ENCODE results near the gene ORM2. TPM values are rescaled to one million over a fixed set of nuclear protein-coding genes. Genes with fewer than 3 reads are reported as not detected.

Gene ORM2
- total and polyA plus RNA-seq, 2 of the 8 experiments (the other 6 are each of a cell fraction or from before 2014, with no cell fraction given), result 1.3 TPM; not detected in 1

- H3K56ac ChIP-seq (replicated peaks; ENCODE audit: insufficient read length, low read depth, low read length), result no peak overlapping the region
- H3K79me1 ChIP-seq (ENCODE audit: low read depth, low read length), result no peaks in the 10 kb centered on the region
- H3K9me3 ChIP-seq (ENCODE audit: insufficient read depth in 2 of 2, low read depth in 1 of 2, low read length in 1 of 2), result peaks cover 0 to 10% of the 10 kb centered on the region in 2 experiments; a peak in 2 of 4 replicates
- H4K20me1 ChIP-seq (replicated peaks in 1 of 2; ENCODE audit: control insufficient read depth in 1 of 2, insufficient read depth in 2 of 2, low read length in 2 of 2), result peaks cover 0 to 5% of the 10 kb centered on the region in 2 experiments
- H3K14ac ChIP-seq (ENCODE audit: insufficient read length), result no peak overlapping the region
- H2BK20ac ChIP-seq (ENCODE audit: low read length), result no peak overlapping the region
- no peak overlapping the region for H3K23ac ChIP-seq (ENCODE audit: insufficient read length)
- H3K4me1 ChIP-seq (replicated peaks in 1 of 4; ENCODE audit: control insufficient read depth in 3 of 4, insufficient read depth in 4 of 4, low read length in 3 of 4), result no peaks in the 10 kb centered on the region
- CTCF ChIA-PET (ENCODE audit: partially characterized antibody), result interaction anchor here (1.4 to 2.0 kb wide), 3 partner anchors 57 to 213 kb away, joined by 3 to 10 read pairs (median 7); no protein-coding TSS in a partner anchor
- no peak overlapping the region for H2AFZ ChIP-seq (ENCODE audit: low read length)
- H3K27me3 ChIP-seq (replicated peaks in 1 of 4; ENCODE audit: control insufficient read depth in 3 of 4, extremely low read depth in 1 of 4, insufficient read depth in 3 of 4, low read length in 3 of 4), result no peaks in the 10 kb centered on the region
- H2BK12ac ChIP-seq (ENCODE audit: low read depth, low read length), result no peak overlapping the region
- H2BK5ac ChIP-seq (ENCODE audit: low read depth, low read length), result no peak overlapping the region
- no peak overlapping the region for H3K9ac ChIP-seq (replicated peaks in 1 of 4; ENCODE audit: extremely low read depth in 1 of 4, low read depth in 3 of 4, low read length in 3 of 4)
- H3K27ac ChIP-seq (ENCODE audit: low read depth, low read length), result no peak overlapping the region
- no peak overlapping the region for H4K5ac ChIP-seq (ENCODE audit: insufficient read length, low read depth, low read length)
- H3K23me2 ChIP-seq (ENCODE audit: low read depth, low read length), result no peaks in the 10 kb centered on the region
- FAIRE-seq (no peak), DNase-seq (ENCODE audit: low read depth in 1 of 2, low spot score in 2 of 2) (no peak)
- 91% methylated on average over 1 of the region's 1 CpG; no CpG with 5 or more reads in 1 of the 2 experiments for WGBS, 2 experiments (ENCODE audit: extremely low coverage in 1 of 2, insufficient coverage in 1 of 2, insufficient read length in 1 of 2, insufficient replicate concordance in 2 of 2, low coverage in 1 of 2, low lambda C conversion rate in 2 of 2, missing lambda C conversion rate in 1 of 2)
- no peak overlapping the region for H2AK5ac ChIP-seq (ENCODE audit: low read depth, low read length)
- peaks cover 3 to 32% (median 17%) of the 10 kb centered on the region in 4 experiments; a peak in 7 of 8 replicates for H3K36me3 ChIP-seq (ENCODE audit: control insufficient read depth in 2 of 4, insufficient read depth in 4 of 4, low read length in 3 of 4)
- no peak overlapping the region for H4K91ac ChIP-seq (replicated peaks; ENCODE audit: insufficient read length, low read length)
- H3K4me3 ChIP-seq (ENCODE audit: extremely low read depth in 1 of 4, insufficient read depth in 2 of 4, low read depth in 3 of 4, low read length in 4 of 4), result no peak overlapping the region
- H3K18ac ChIP-seq (ENCODE audit: extremely low read depth, low read length), result no peak overlapping the region
- H2BK120ac ChIP-seq (replicated peaks; ENCODE audit: low read depth, low read length), result no peak overlapping the region
- POLR2A ChIA-PET (ENCODE audit: partially characterized antibody), result no interaction called here
- H3K4me2 ChIP-seq (ENCODE audit: insufficient read depth in 1 of 2, low read depth in 2 of 2, low read length in 2 of 2), result no peak overlapping the region
- no peaks in the 10 kb centered on the region for H3K79me2 ChIP-seq (ENCODE audit: control insufficient read depth in 1 of 2, insufficient read depth in 2 of 2, low read length in 2 of 2)
- no peak overlapping the region for H3K4ac ChIP-seq (replicated peaks; ENCODE audit: insufficient read length, low read depth, low read length)
- no peak overlapping the region for H4K8ac ChIP-seq (ENCODE audit: extremely low read depth, insufficient read depth, low read length)
- H2BK15ac ChIP-seq (ENCODE audit: low read length), result no peak overlapping the region
- no peak for TF ChIP-seq BCL11A (IDR thresholded peaks at IDR 0.05; ENCODE audit: low read depth in 2 of 2, low read length in 2 of 2)
- TF ChIP-seq CBX5 (IDR thresholded peaks at IDR 0.05; ENCODE audit: low read depth, low read length), result no peak
- TF ChIP-seq CBX8 (IDR thresholded peaks at IDR 0.05; ENCODE audit: borderline replicate concordance, low read depth, low read length), result no peak
- TF ChIP-seq NANOG (IDR thresholded peaks at IDR 0.05; ENCODE audit: insufficient read depth, low read depth, low read length, poor library complexity, severe bottlenecking), result no peak
- TF ChIP-seq JUND (IDR thresholded peaks at IDR 0.05; ENCODE audit: low read length), result no peak
- no peak for TF ChIP-seq TBP (IDR thresholded peaks at IDR 0.05; ENCODE audit: low read depth, low read length)
- no peak for TF ChIP-seq POLR2AphosphoS5 (IDR thresholded peaks at IDR 0.05; ENCODE audit: low read depth, low read length)
- TF ChIP-seq GTF2F1 (IDR thresholded peaks at IDR 0.05; ENCODE audit: borderline replicate concordance, low read depth, low read length), result no peak
- no peak for TF ChIP-seq JUN (IDR thresholded peaks at IDR 0.05; ENCODE audit: low read depth, low read length)
- no peak for TF ChIP-seq SRF (IDR thresholded peaks at IDR 0.05; ENCODE audit: low read depth, low read length)
- TF ChIP-seq RNF2 (IDR thresholded peaks at IDR 0.05; ENCODE audit: borderline replicate concordance, low read depth, low read length, missing control alignments, poor library complexity, severe bottlenecking), result no peak
- no peak for TF ChIP-seq POLR2A (IDR thresholded peaks at IDR 0.05; ENCODE audit: control extremely low read depth in 1 of 2, low read depth in 2 of 2, low read length in 2 of 2)
- TF ChIP-seq CTBP2 (IDR thresholded peaks at IDR 0.05; ENCODE audit: borderline replicate concordance, insufficient read depth, insufficient read length, low read length), result no peak
- no peak for TF ChIP-seq ZNF274 (IDR thresholded peaks at IDR 0.05; ENCODE audit: borderline replicate concordance, extremely low read depth, low read length)
- TF ChIP-seq POU5F1 (IDR thresholded peaks at IDR 0.05; ENCODE audit: low read depth, low read length), result no peak
Measured at GRCh38 chr9:114296338-114296737, 33.3 kb upstream of the ORM2 start.
